Bronchial epithelial cell (primary cell): ENCODE data around the gene RAB40A. TPM values are rescaled to one million over a fixed set of nuclear protein-coding genes. Genes with fewer than 3 reads are reported as not detected.

Experiments
- DNase-seq: peaks from one replicate; pipeline ENCODE4 v3.0.0-alpha.2; 2010; ENCODE audit warnings: low read depth
- FAIRE-seq: peaks from 2 replicates; lab custom pipeline; 2011; peaks lifted over from hg19 to GRCh38; lab: Jason Lieb, UNC
- H3K27me3 ChIP-seq: 2 replicates; pipeline ENCODE4 v1.5.1; 2011; ENCODE audit warnings: low read length; ENCODE audit not compliant: control insufficient read depth, insufficient read depth
- H3K36me3 ChIP-seq: 2 replicates; pipeline ENCODE4 v1.5.1; 2011; ENCODE audit warnings: low read length; ENCODE audit not compliant: control insufficient read depth, insufficient read depth
- H3K4me3 ChIP-seq: 2 replicates; pipeline ENCODE4 v1.5.1; 2011; ENCODE audit warnings: mild to moderate bottlenecking, low read depth, low read length, control low read depth
- CTCF ChIP-seq: IDR thresholded peaks from 2 replicates; pipeline ENCODE4 v1.5.1; 2011; ENCODE audit warnings: mild to moderate bottlenecking, moderate library complexity, low read length, control low read depth, inconsistent platforms; ENCODE audit not compliant: insufficient read depth, severe bottlenecking
- total RNA-seq: library from RNA; depleted of rRNA; stranded (reverse); fragments of >200 nt; gene quantifications from 2 replicates; pipeline ENCODE4 v1.2.1, GENCODE V29; 2014

The RAB40A gene
- total RNA-seq, 1 donor from 2014 or later = under 0.01 TPM

GRCh38 chrX:103523605-103524004, 4.3 kb upstream of the RAB40A start:
- FAIRE-seq (no peak), DNase-seq (no peak)
- no peak overlapping the region for H3K4me3 ChIP-seq
- no peaks in the 10 kb centered on the region for H3K27me3 ChIP-seq
- TF ChIP-seq CTCF = no peak
- H3K36me3 ChIP-seq = no peaks in the 10 kb centered on the region

GRCh38 chrX:103520386-103520785, 1.1 kb upstream of the RAB40A start:
- Histone ChIP-seq H3K27me3 (no peaks in the 10 kb centered on the region), H3K36me3 (no peaks in the 10 kb centered on the region), H3K4me3 (no peak overlapping the region)
- TF ChIP-seq CTCF = no peak
- no peak for DNase-seq
- FAIRE-seq = peak; percentile 40

- FAIRE-seq = no peak
Measured at GRCh38 chrX:103518571-103518970, 718 bp downstream of the RAB40A start.

GRCh38 chrX:103517246-103517645, 2.0 kb downstream of the RAB40A start:
- DNase-seq = peak; percentile 10
- H3K4me3 ChIP-seq = no peak overlapping the region
- H3K36me3 ChIP-seq = no peaks in the 10 kb centered on the region
- TF ChIP-seq CTCF = no peak
- no peak for FAIRE-seq
- H3K27me3 ChIP-seq = no peaks in the 10 kb centered on the region

More at GRCh38 chrX:103518571-103518970, 718 bp downstream of the RAB40A start:
- no peaks in the 10 kb centered on the region for H3K27me3 ChIP-seq
- no peak for TF ChIP-seq CTCF
- H3K36me3 ChIP-seq = no peaks in the 10 kb centered on the region
- no peak overlapping the region for H3K4me3 ChIP-seq
- no peak for DNase-seq

GRCh38 chrX:103513476-103514108, 5.7 kb downstream of the RAB40A start:
- no peaks in the 10 kb centered on the region for H3K36me3 ChIP-seq
- FAIRE-seq (peak; percentile 13), DNase-seq (peak; percentile 37)
- no peak for TF ChIP-seq CTCF
- no peak overlapping the region for H3K4me3 ChIP-seq
- no peaks in the 10 kb centered on the region for H3K27me3 ChIP-seq

- TF ChIP-seq CTCF = no peak
- Histone ChIP-seq H3K4me3 (no peak overlapping the region), H3K27me3 (no peaks in the 10 kb centered on the region), H3K36me3 (no peaks in the 10 kb centered on the region)
- DNase-seq = no peak
- no peak for FAIRE-seq
Measured at GRCh38 chrX:103513067-103513466, 6.2 kb downstream of the RAB40A start.
